ENCODE results near the gene NELFE.
"Not testable (repeated sequence)": the region's sequence is repeated elsewhere in the genome, so short reads cannot be mapped to it uniquely, and the experiment has no call there.

The NELFE gene

GRCh38 chr6:31947864-31948263, 10.9 kb downstream of the NELFE start:
- TF ChIP-seq POLR2A (IDR thresholded peaks at IDR 0.05; ENCODE audit: low read length): no peak

GRCh38 chr6:31947070-31947675, 11.6 kb downstream of the NELFE start:
- TF ChIP-seq GATA1 (IDR thresholded peaks at IDR 0.05; ENCODE audit: low read depth, low read length): no peak
- no peak for TF ChIP-seq POLR2A (IDR thresholded peaks at IDR 0.05; ENCODE audit: low read length)

More at GRCh38 chr6:31947864-31948263, 10.9 kb downstream of the NELFE start:
- no peak for DNase-seq

GRCh38 chr6:31946370-31946885, 12.3 kb downstream of the NELFE start:
- DNase-seq: no peak
- no peak for TF ChIP-seq POLR2A (IDR thresholded peaks at IDR 0.05; ENCODE audit: low read length)
- no peak for TF ChIP-seq GATA1 (IDR thresholded peaks at IDR 0.05; ENCODE audit: low read depth, low read length)

More at GRCh38 chr6:31947070-31947675, 11.6 kb downstream of the NELFE start:
- DNase-seq: no peak

- TF ChIP-seq POLR2A (IDR thresholded peaks at IDR 0.05; ENCODE audit: low read length) (no peak), GATA1 (IDR thresholded peaks at IDR 0.05; ENCODE audit: low read depth, low read length) (no peak)
- DNase-seq: no peak
These were observed 13.0 kb downstream of the NELFE start, which contains the start of gene CFB for GRCh38 chr6:31945507-31946369. Gene CFB, plus strand, starts transcription at chr6:31946095. Its CDS starts 127 bp downstream, at chr6:31946222.

GRCh38 chr6:31945154-31945506, 13.6 kb downstream of the NELFE start:
- no peak for DNase-seq
- TF ChIP-seq GATA1 (IDR thresholded peaks at IDR 0.05; ENCODE audit: low read depth, low read length) (no peak), POLR2A (IDR thresholded peaks at IDR 0.05; ENCODE audit: low read length) (no peak)

GRCh38 chr6:31943742-31944141, 15.0 kb downstream of the NELFE start:
- TF ChIP-seq POLR2A (IDR thresholded peaks at IDR 0.05; ENCODE audit: low read length) (no peak), GATA1 (IDR thresholded peaks at IDR 0.05; ENCODE audit: low read depth, low read length) (no peak)

GRCh38 chr6:31940256-31940664, 18.5 kb downstream of the NELFE start:
- DNase-seq: no peak
- TF ChIP-seq POLR2A (IDR thresholded peaks at IDR 0.05; ENCODE audit: low read length) (no peak), GATA1 (IDR thresholded peaks at IDR 0.05; ENCODE audit: low read depth, low read length) (no peak)

More at GRCh38 chr6:31943742-31944141, 15.0 kb downstream of the NELFE start:
- DNase-seq: no peak

- TF ChIP-seq POLR2A (IDR thresholded peaks at IDR 0.05; ENCODE audit: low read length): no peak
- TF ChIP-seq GATA1 (IDR thresholded peaks at IDR 0.05; ENCODE audit: low read depth, low read length): no peak
- no peak for DNase-seq
These were observed 22.9 kb downstream of the NELFE start for GRCh38 chr6:31935823-31936222.

- DNase-seq: no peak
These were observed 23.8 kb downstream of the NELFE start for GRCh38 chr6:31935021-31935420.

GRCh38 chr6:31933537-31933936, 25.2 kb downstream of the NELFE start:
- no peak for TF ChIP-seq POLR2A (IDR thresholded peaks at IDR 0.05; ENCODE audit: low read length)
- TF ChIP-seq GATA1 (IDR thresholded peaks at IDR 0.05; ENCODE audit: low read depth, low read length): no peak
- no peak for DNase-seq

More at GRCh38 chr6:31935021-31935420, 23.8 kb downstream of the NELFE start:
- no peak for TF ChIP-seq GATA1 (IDR thresholded peaks at IDR 0.05; ENCODE audit: low read depth, low read length)
- no peak for TF ChIP-seq POLR2A (IDR thresholded peaks at IDR 0.05; ENCODE audit: low read length)

- DNase-seq: not testable (repeated sequence)
These were observed 26.6 kb downstream of the NELFE start for GRCh38 chr6:31932137-31932536.

GRCh38 chr6:31930962-31931361, 27.8 kb downstream of the NELFE start:
- no peak for TF ChIP-seq GATA1 (IDR thresholded peaks at IDR 0.05; ENCODE audit: low read depth, low read length)
- TF ChIP-seq POLR2A (IDR thresholded peaks at IDR 0.05; ENCODE audit: low read length): no peak

GRCh38 chr6:31928672-31928939, 30.2 kb downstream of the NELFE start:
- DNase-seq: no peak
- TF ChIP-seq GATA1 (IDR thresholded peaks at IDR 0.05; ENCODE audit: low read depth, low read length) (no peak), POLR2A (IDR thresholded peaks at IDR 0.05; ENCODE audit: low read length) (no peak)

More at GRCh38 chr6:31930962-31931361, 27.8 kb downstream of the NELFE start:
- no peak for DNase-seq

- TF ChIP-seq POLR2A (IDR thresholded peaks at IDR 0.05; ENCODE audit: low read length): no peak
- no peak for TF ChIP-seq GATA1 (IDR thresholded peaks at IDR 0.05; ENCODE audit: low read depth, low read length)
- DNase-seq: no peak
These were observed 30.7 kb downstream of the NELFE start for GRCh38 chr6:31927863-31928671.
